ENCODE measurements around the gene NOTCH3.
A peak's percentile ranks its signal among the peaks of the same experiment; 100 is the strongest.

DNA sequence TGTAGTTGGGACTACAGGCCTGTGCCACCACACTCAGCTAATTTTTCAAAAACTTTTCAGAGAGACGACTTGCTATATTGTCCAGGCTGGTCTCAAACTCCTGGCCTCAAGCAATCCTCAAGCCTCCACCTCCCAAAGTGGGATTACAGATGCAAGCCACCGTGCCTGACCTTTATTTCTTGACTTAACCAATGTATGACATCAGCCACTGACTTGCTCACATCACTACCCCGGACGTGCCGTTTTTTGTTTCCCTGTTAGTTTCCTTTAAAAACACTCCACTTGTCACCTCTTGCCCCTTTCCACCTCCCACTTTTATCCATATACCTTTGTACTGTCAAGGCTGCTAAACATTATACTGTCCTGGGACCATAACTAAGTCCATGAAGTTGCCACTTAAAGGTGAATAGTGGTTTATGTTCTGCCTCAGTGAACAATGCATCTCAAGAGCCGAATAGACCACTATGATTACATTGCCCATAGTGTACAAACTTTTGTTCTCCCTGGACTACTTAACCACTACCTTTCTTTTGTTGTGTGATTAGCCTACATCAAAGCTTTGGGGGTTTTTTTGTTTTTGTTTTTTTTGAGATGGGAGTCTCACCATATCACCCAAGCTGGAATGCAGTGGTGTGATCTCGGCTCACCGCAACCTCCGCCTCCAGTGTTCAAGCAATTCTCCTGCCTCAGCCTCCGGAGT, 33.8 kb upstream of the NOTCH3 start:
- peak in 1 of 2 experiments; percentile 32; a peak in 1 of 3 replicates for TF ChIP-seq POLR2A (IDR thresholded peaks at IDR 0.05; ENCODE audit: control extremely low read depth in 1 of 2, low read depth in 2 of 2, low read length in 2 of 2)
- TF ChIP-seq, protein P1, sequence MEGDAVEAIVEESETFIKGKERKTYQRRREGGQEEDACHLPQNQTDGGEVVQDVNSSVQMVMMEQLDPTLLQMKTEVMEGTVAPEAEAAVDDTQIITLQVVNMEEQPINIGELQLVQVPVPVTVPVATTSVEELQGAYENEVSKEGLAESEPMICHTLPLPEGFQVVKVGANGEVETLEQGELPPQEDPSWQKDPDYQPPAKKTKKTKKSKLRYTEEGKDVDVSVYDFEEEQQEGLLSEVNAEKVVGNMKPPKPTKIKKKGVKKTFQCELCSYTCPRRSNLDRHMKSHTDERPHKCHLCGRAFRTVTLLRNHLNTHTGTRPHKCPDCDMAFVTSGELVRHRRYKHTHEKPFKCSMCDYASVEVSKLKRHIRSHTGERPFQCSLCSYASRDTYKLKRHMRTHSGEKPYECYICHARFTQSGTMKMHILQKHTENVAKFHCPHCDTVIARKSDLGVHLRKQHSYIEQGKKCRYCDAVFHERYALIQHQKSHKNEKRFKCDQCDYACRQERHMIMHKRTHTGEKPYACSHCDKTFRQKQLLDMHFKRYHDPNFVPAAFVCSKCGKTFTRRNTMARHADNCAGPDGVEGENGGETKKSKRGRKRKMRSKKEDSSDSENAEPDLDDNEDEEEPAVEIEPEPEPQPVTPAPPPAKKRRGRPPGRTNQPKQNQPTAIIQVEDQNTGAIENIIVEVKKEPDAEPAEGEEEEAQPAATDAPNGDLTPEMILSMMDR (IDR thresholded peaks at IDR 0.05; ENCODE audit: control extremely low read depth in 1 of 3, insufficient read depth in 1 of 3, low read depth in 1 of 3, low read length in 3 of 3): no peak
- no peak for TF ChIP-seq TEAD4 (IDR thresholded peaks at IDR 0.05; ENCODE audit: low read depth, low read length)

Data from H1 (cell line).